NCI-H748 treated with DMSO at 0.1 percent for 48 hours (cell line): ENCODE data around the gene BMP10.
"Not testable (repeated sequence)": the region's sequence is repeated elsewhere in the genome, so short reads cannot be mapped to it uniquely, and the experiment has no call there.

Experiments used
- DNase-seq: peaks from one replicate; lab custom pipeline; 2025; lab: John Stamatoyannopoulos, UW

The BMP10 gene

DNA sequence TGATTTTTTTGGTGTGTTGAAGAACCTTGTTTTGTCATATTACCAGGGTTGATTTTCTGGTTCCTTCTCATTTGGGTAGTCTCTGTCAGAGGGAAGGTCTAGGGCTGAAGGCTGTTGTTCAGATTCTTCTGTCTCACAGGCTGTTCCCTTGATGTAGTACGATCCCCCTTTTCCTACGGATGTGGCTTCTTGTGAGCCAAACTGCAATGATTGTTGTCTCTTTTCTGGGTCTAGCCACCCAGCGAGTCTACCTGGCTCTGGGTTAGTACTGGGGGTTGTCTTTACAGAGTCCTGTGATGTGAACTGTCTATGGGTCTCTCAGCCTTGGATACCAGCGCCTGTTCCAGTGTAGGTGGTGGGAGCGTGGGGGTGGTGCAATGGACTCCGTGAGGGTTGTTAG is 24.8 kb upstream of the BMP10 start:
- not testable (repeated sequence) for DNase-seq

DNA sequence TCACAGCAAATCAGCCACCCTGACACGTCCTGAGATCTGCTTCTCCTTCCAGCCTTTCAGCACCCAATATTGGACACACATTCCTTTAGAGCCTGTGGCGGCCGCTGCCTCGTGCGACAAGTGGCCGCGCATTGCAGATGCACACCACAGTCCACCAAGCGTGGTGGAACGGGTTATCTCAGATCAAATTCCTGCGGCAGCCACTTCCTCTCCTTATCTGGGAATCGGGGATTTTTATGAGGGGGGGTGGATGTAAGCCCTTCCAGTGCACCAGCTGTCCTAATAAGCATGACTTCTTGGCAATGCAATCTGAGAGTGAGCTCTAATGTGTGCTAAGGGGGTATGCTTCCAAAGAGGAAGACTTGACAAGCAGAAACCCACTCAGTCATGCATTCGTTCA is 18.3 kb upstream of the BMP10 start:
- DNase-seq: no peak

DNA sequence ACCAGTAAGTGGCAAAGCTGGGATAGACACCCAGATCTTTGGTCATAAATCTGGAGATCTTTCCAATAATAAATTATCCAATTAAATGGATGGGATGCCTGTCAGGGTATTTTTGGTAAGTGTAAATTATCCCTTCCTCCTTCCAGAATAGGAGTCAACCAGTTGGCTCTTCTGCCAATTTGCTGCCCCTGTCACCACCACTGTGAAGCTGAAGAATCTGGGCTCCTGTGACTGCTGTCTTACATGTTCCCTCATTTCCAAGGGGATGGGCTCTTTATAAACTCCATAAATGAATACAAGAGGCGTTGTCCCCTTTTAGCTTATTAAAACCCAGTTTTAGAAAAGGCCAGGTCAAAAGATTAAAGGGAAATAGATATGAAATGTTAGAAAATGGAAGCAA is 17.8 kb upstream of the BMP10 start:
- DNase-seq: no peak

DNA sequence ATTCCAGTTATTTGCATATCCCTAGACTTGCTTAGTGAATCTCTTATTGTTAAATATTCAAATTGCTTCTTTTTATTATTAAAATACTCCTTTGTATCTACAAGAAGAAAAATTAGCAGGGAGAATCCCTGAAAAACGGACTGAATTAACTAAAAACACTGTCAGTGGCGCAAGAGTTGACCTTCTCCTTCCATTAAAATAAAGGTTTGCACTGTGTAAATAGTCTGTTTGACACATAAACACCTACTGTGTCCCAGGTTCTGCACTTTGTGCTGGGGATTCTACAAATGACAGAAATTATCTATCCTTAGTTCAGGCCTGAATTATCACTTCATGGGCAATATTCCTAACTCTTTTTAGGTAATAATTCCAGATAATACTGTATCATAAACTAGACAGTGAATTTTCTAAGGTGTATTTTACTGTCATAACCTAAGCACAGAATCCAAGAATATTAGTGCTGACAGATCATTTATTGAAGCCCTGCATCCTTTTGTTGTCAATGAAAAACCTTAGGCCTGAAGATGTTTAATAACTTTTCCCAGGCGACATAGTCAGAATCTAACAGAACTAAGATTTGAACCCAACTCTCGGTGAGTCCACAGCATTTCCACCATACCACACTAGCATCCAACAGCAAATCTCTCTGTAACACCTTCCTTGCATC is 17.0 kb upstream of the BMP10 start:
- no peak for DNase-seq

DNA sequence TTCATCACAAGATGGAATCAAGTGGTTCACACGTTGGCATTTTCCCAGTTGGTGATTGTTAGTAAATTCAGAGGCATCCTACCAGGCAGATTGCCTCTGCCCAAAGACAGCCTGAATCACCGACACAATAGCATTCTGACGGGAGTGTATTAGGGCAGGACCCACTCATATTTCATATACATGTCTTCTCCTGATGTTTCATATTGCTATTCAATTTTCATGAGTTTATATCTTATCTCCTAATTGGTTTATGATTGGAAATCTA is 14.5 kb upstream of the BMP10 start:
- DNase-seq: no peak

DNA sequence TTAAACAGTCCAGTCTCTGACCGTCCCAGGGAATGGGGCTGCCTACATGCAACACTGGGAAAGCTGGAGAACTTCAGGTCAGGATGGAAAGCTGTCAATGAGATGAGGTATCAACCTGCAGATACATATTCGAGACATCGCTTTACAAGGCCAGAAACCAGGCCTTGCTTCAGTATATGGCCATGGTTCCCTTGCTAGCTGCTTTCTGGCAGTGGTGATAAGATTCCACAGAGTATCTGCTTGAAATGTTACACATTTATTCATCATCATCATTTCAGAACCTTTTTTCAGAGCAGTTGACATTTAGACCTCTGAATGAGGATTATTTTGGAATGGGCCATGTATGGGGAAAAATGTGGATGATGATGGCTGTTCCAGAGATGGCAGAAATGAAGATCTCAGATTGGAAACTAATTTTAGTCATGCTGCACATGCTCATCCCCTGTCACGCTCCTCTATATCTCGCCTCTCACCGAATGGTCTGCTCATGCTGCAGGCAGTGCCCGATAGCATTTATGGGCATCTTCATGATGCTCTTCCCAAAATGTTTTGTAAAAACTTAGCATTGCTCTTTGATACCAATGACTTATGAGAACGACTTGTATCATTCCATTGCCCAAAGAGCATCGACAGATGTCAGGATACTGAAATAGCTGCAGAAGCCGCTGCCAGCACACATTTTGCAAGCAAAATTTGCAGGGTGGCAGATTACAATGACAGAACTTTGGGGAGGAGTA is 14.0 kb upstream of the BMP10 start:
- no peak for DNase-seq

DNA sequence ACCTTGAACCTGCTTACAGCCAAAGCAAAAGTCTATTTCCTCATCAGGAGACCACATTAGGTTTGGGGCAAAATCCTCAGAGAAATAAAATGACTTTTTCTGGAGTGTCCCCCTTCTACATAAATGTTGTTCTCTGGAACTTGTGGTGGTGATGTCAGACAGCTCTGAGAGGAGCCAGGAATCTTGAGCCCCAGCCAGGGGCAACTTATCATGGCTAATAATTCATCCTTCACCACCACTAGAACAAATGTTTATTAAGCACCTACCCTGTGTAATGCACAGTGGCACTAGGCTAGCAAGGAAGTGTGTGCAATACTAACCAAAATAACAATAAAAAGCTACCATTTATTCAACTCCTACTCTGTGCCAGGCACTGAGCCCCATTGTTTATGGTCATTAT is 9.0 kb upstream of the BMP10 start:
- no peak for DNase-seq

DNA sequence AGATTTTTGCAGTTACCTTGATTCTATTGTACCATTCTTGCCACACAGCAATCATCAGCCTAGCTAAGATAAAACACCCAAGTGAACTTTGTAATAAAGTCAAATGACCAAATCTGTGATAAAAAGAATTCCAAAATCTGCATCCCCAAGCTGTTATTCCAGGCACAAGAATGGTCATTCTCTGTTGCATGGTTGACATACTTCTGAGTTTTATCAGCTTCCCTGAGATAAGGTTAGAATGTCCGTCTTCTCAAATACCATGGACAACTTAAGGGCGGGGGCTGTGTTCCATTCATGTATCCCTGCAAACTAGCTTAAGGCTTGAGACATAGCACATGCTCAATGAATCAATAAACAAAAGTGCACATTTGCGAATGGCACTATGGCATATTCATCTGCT is 8.1 kb upstream of the BMP10 start:
- no peak for DNase-seq

DNA sequence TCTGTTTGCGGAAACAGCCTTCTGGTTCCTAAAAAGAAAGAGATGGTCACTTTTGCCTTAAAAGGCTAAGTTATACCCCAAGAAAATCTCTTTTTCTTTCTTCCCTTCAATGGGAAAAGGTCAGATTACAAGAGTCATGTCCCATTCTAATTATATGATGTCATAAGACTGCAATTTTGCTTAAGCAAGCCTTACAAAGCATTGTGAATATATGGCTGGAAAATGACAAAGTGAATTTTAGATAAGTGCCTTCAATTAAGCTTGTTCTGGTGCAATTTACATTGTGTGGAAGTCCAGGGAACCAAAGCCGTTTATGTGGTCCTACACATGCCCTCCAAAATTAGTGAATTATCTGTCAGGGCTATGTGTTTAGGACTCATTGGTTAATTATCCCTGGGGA is 7.6 kb upstream of the BMP10 start:
- DNase-seq: no peak

DNA sequence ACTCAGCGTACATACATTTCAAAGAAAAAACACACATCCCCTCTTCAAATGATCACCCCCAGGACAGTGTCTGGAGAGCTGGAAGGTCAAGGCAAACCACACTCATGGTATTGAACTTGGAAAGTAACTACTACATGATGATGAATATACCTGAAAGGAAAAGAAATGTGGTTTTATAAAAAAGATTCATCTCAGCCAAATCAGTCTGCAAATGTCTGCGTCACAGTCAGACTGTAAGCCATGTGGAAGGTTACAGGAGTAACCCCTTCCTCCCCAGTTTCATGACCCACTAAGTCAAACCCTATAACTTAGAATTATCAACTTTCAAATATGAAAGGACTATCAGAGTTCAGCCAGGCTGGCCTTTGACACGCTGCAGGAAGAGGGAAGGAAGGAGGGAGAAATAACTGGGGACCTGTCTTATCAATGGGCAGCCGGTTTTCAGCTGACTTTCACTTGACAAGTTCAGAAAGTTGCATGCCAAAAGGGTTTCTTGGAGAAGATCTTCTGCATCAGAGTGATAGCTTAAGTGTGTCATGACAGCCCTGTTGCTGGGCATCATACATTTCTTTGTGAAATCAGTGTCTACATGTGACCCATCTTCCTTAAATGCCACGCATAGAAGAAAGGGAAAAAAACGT is 7.0 kb upstream of the BMP10 start:
- DNase-seq: no peak

DNA sequence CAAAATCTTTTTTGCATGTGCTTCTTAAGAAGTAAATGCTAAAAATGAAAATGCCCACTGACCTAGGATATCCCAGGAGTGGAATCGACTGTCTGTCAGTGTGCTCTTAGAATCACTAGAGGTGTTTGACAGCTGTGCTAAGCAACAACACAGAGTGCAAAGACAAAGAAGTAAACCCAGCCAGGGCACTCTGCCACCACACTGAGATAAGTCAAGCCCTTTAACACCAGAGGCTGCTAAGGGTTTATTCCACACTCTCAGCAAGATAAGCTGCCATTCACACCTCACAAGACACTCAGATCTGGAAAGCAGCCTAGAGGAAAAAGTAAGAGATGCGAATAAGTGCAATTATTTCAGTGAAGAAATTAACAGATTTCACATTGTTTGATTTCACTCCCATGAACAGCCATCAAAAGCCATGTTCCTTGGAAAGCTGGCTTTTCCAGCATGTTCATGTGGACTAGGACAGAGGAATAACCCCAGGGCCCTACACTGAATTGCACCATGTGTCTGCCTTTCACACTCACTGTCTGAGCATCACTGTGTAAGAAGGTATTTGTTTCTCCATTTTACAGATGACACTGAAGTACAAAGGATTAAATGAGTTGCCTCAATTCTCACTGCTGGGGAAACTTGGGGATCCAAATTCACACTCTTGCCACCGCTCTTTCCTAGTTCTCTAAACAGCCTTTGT is 6.0 kb upstream of the BMP10 start:
- no peak for DNase-seq

DNA sequence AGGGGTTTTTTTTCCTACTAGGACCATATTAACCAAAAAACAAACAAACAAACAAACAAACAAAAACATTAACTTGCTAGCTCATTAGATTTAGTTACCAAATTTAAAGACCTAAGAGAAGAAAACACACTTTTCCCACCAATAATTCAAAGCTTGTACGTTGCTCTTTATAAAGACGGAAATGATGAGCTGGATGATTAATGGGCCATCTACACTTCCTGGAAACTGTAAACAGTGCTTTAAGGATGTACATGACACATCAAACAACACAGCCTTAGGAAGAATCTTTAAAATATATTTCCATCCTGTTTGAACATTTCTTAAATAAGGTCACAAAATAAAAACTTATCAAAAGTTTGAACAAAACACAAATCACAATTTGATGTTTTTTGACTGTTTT is 982 bp downstream of the BMP10 start:
- no peak for DNase-seq

DNA sequence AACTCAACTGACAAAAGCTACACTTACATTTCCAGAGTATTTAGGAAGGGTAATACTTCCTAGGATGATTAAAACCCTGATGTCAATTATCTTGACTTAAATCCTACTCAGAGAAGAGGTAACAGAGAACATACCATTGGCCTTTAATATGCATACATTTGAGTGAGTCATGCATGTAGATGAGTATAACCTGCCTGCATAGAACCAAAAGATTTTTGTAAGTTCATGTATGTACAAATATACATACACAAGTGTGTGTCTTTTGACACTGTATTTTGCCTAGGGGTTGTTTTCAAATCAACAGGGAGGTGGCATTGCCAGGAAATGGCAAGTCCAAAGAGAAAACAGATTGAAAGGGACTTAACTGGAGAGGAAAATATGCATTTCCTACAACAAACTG is 6.1 kb downstream of the BMP10 start:
- no peak for DNase-seq

DNA sequence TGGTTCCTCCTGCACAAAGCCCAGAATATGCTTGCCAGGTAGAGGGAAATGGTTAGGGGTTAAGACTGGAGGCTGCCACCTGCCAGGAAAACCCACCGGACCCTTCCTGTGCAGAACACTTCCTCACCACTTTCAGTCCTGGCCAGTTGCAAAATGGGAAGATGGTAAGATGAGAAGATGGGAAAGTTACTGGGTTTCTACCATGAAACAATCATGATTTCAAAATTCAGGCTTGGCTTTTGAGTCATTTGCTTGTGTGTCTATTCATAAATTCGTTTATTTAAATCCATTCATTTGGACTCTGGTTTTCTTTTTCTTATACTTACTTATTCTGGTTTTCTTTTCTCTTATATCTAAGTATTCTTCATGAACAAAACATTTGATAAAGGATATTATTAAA is 7.2 kb downstream of the BMP10 start:
- DNase-seq: no peak

DNA sequence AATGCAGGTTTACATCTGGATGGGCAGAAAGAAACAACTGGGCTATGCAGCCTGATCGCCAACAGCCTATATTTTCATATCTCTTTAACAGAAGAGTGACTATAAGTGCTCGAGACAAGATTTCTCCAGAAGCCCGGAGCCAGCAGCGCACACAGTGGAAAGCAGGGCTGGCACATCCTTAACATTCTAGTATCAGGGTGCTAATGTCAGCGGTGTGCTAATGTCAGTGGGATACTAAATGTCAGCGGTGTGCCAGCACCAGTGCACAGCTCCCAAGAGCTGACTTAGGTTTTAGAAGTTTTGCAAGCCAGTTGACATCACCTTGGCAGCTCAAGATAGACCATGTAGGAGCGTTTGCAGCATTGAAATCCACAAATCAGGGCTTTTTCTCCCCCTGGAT is 8.3 kb downstream of the BMP10 start:
- DNase-seq: no peak

DNA sequence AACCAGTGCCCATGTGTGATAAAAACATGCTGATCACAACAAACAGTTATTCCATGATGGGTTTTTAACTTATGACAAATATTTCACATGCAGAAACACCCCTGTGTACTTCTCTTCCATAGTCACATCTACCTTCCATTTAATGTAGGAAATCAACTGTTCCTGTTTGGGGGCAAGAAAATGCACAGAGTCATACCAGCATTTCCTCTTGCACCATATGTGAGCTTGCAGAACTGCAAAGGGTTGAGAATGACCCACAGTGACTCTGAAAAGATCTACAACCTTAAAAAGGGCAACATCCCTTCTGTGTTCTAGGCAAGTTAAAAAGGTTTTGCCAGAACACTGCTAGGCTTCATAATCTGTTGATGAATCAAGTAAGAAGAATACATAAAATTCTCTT is 9.9 kb downstream of the BMP10 start:
- DNase-seq: no peak

DNA sequence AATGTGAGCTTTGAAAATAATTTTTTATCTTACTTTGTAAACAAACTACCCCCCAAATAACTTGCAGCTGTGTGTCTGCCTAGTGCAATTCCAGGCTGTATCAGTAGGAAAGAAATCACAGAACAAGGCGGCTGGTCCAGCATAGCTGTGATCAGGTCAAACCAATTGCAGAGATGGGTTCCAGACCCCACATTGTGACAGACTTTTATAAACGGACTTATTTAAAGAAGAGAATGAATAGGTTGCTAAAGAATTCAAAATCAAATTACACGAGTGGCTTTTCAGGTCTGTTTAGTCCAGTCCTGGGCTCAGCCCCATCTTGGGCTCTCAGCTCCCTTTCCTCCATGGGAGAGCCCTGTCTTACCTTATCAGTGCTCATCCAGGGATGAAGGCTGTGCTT is 11.1 kb downstream of the BMP10 start:
- DNase-seq: no peak

DNA sequence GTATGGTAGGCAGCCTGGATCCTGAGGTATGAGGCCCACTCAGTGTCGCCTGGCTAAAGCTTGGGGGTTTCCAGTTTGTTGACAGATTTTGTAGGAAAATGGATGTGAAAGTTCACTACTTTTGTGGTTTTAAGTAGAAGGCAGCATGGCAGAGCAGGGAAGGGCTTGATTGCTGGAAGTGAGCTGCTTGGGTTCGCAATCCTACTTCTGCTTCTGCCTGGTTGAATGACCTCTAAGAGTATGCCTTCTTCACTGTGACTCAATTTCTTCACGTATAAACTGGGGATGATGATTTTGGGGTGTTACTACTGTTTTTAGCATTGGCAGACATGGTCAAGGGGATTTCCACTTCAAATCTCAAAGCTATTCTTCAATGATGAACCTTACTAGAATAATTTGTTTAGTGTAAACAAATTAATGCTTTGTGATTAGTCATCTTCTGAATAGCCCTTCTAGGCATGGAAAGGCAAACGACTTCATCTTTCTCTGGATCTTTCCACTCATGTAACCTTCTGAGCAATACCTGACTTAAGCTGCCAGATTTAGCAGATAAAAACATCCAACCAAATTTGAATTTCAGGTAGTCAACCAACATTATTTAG is 13.2 kb downstream of the BMP10 start:
- no peak for DNase-seq

DNA sequence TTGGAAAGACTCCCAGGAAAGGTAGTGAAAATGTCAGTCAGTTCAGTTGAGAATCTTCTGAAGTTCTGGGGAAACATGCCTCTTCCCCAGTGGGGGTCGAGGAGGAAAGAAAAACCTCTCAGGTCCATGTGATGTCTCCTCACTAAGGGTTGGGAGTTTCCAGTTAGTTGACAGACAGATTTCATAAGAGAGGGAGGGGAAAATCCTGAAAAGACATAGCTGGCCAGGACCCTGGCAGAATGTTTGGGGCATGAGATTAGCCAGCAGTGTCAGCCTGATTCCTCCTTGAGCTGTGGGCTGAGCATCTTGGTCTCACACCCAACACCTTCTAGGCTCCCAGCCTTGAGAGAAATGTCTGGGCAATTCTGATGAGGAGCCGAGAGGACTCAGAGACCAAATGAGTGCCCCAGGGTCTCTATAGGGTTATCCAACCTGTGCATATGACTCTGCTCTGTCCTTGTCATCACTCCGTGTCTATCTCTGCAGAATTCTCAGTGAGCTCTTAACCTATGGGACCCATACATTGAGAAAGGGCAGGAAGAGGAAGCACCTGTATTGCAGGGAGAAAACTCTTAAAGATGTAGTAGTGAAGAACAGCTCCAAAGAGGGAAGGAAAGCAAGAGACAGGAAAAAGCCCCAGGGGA is 13.9 kb downstream of the BMP10 start:
- DNase-seq: no peak

DNA sequence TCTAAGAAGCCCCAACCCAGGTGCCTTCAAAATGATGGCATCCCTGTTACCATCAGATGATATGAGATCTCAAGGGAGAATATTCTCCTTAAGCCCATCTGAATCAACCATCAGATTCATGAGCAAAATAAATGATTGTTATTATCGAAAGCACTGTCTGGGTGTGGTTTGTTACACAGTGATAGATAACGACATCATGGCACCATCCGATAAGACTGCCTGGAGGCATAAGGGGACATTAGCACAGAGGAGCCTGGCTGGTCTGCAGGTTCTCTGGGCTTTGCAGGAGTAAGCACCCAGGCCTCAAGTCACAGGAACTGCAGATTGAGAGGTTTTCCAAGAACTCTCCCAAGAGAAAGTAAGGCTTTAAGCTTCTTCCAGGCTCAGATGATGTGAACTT is 15.6 kb downstream of the BMP10 start:
- DNase-seq: no peak

DNA sequence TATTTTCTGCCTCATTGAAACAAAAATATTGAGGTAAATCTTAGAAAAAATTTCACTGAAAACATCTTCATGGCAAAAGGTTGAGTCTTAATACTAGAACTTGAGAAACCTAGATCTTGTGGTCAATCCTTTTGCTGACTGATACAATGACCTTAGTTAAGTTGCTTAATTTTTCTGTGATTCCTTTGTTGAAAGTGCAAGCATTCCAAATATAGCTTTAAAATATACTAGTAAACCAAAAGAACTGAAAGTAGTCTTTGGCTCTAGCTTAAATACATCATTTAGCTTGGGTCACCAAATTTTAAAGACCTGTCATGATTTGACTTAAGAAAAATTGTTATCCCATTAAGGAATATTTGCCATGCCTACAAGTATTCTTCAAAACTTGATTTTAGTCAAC is 16.7 kb downstream of the BMP10 start:
- no peak for DNase-seq

DNA sequence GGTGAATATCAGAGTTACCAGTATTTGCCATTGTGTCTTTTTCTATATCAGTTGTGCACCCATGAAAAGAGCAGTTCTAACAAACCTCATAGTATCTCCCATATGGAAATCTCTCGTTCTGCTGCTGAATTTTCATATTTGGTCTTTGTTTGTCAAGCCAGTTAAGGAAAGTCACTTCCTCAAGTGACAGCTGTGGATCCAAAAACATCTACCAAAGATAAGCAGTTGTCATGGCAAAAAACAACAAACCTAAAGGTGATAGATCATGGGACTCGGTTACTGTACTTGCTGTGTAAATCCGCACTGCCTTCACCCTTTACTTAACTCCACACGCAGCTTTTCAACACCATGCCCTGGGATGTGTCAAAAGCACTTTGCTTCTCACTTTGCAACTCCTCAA is 17.3 kb downstream of the BMP10 start:
- DNase-seq: no peak
